Measurements from ENCODE around the gene DEFB115. TPM values are rescaled to one million over a fixed set of nuclear protein-coding genes. Genes with fewer than 3 reads are reported as not detected.

DEFB115 gene
- not detected for total RNA-seq

GRCh38 chr20:31257364-31257763 is at the start of gene DEFB115:
Gene DEFB115 (plus strand): TSS chr20:31257664. CDS start chr20:31257664, 0 bp downstream.

GRCh38 chr20:31308535-31309162 is 51.2 kb downstream of the DEFB115 start, which contains the start of gene DEFB116:
Gene DEFB116 (minus strand): TSS chr20:31308585. CDS start chr20:31308585, 0 bp downstream.

Other genes starting within 250 kb of the DEFB115 start
- gene DEFB116, start 50.9 kb downstream of the DEFB115 start, total RNA-seq, result not detected
- not detected for gene DEFB118, start 110.9 kb downstream of the DEFB115 start, total RNA-seq
- gene DEFB119, start 132.9 kb downstream of the DEFB115 start, total RNA-seq, result not detected
- gene DEFB121, start 148.6 kb downstream of the DEFB115 start, total RNA-seq, result not detected
- not detected for gene DEFB123, start 183.0 kb downstream of the DEFB115 start, total RNA-seq
- not detected for gene DEFB124, start 217.5 kb downstream of the DEFB115 start, total RNA-seq
- 2.8 TPM for gene REM1, start 217.6 kb downstream of the DEFB115 start, total RNA-seq

Measured in metanephros (tissue), 1 donor.